NCI-H1092 treated with DMSO at 0.1 percent for 48 hours (cell line): ENCODE results near the gene SPTLC2.

Experiments used
- DNase-seq: peaks from one replicate; lab custom pipeline; 2025; lab: John Stamatoyannopoulos, UW

SPTLC2 gene

GRCh38 chr14:77503138-77503537 lies 113.3 kb downstream of the SPTLC2 start:
- DNase-seq: no peak

DNA sequence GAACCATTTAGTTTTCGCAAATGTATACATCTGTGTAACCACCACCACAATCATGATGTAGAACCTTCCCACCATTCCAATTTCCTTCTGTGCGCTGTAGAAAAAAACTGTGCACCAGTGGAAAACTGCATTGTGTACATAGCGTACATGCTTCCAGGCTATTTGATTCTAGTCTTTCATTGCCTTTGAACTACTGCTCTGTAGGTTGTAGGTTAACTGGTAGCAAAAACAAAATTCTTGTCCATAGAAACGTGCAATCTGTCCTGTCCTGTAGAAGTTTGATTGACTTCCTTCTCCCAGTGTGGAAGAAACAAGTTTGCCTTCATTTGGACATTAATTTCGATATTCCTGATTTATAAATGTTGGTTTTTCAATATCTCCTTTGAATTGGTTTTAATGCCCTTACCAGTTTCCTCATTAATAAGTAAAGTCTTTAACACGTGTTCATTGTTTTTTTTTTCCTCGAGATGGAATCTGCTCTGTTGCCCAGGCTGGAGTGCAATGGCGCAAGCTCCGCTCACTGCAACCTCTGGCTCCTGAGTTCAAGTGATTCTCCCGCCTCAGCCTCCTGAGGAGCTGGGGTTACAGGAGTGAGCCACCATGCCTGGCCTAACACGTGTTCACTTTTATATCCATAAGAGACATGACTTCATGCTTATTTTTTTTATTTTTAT lies 114.2 kb downstream of the SPTLC2 start:
- no peak for DNase-seq

GRCh38 chr14:77498984-77499527 lies 117.4 kb downstream of the SPTLC2 start:
- DNase-seq: peak; percentile 4

DNA sequence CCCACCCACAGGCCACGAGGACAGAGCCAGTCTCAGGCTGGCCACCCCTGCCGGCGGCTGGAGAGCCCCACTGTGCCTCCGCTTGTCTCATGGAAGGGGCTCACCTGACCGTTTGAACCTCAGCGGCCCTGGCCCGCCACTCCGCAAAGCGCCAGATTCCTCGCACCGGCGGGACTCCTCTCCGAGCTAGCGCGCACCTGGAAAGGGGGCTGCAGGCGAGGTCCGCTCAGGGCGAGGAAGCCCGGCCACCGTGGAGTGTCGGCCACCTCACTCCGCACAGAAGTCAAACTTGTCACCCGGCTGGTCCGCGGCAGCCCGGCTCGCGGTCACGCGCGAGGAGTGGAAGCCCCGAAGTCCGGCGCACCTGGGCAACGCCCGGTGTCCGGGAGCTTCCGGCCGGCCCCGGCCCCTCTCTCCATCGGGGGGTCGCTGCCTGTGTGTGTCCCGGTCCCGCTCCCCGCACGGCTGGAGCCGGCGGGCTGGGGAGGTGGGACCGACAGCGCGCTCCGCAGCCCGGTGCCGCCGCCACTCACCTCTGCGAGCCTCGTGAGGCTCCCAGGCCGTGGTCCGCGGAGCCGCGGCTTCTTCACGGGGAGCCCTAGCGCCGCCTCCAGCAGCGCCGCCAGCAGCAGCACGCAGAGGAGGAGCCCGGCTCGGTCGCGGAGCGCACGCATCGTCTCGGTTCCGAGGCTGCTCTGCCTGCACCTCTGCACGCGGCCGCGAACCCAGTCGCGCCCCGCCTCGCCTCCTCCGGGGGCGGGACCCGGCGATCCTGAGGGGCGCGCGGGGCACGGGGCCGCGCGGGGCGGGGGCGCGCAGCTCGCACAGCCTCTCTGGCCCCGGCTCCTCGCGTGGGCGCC lies 118.1 kb downstream of the SPTLC2 start, which contains the start of gene ISM2:
Gene ISM2 (minus strand): TSS at position 697 of the 860 bp plus-strand sequence. CDS start 23 bp downstream, at position 674.
- peak; percentile 49 for DNase-seq

- DNase-seq: no peak
These were observed 121.1 kb downstream of the SPTLC2 start for GRCh38 chr14:77495334-77495733.

DNA sequence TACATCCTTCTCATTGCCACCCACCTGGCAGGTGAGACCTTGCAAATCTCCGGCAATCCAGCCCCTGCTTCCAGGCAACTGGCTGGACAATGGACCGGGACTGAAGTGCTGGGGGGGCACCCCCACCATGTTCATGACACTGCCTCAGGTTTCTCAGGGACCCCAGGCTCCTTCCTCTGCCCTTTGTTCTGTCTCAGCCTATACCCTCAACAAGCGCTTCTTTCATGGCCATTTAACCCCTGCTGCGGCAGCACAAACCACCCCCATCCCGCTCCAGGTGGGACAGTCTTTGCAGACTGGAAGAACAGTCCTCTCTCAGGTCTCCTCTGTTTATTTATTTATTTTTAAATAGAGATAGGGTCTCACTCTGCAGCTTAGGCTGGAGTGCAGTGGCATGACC lies 125.4 kb downstream of the SPTLC2 start:
- DNase-seq: no peak

GRCh38 chr14:77490347-77490986 lies 126.0 kb downstream of the SPTLC2 start:
- DNase-seq: no peak

DNA sequence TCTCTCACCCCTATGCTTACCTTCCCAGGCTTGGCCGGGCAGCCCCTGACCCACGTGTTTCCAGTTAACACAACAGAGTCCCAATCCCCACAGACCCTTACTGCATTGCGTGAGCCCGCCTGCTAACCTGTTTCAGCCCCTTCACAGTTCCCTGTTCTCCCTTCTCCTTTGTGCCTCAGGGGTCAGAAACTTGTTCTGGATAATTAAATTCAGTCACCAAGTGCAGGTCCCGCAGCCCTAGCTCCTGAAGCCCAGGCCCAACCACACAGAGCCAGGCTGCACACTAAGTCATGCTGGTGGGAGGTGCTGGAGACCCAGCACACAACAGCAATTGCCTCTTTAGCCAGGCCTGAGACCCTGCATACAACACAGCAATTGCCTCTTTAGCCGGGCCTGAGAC lies 127.4 kb downstream of the SPTLC2 start:
- DNase-seq: no peak

- no peak for DNase-seq
These were observed 127.9 kb downstream of the SPTLC2 start for GRCh38 chr14:77488558-77488957.

DNA sequence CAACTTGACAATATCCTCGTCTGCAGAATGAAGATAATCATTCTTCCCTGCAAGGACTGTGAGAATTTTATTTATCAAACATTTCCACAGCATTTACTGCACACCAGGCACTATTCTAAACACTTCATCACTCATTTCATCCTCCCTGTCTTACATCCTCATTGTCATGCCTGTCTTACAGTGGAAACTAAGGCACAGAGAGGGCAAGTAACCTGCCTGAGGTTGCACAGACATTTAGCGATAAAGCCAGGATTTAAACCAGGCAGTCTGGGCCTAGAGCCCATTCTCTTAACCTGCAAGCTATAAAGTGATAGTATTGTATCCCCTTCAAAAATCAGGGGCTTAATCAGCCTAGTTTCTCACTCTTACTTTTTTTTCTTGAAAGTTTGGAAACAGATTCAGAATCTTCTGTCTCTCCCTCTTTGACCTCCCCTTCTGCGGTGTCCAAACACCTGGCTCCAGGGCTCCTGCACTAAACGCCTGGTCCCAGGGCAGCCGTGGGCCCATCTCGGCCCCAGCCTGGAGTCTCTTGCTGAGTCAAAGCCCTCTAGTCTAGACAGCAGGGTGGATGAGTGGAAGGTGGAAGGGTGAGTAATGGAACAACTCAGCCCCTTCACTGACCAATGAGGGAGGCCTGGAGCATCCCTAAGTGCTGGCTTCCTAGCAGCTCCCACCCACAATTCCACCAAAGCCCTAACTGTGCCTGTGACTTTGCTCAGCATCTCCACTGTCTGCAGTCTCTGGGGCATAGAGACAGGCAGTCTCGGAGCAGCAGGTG lies 130.3 kb downstream of the SPTLC2 start:
- DNase-seq: no peak

DNA sequence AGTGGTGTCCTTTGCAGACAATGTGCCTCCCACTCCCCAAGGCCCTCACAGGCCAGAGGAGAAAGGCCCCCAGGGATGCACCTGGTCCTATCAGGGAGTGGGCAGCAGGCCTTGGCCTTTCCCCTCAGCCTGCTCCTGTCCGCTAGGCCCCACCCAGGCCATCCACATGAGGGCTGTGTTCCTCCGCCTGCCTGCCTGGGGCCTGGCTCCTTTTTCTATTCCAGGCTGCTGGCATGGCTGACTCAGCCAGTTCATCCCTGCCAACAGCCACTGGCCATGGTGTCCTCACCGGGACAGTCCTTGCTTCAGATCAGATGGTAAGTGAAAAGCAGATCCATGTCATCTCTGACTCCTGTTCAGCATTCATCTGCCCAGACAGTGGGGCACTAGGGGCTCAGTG lies 131.2 kb downstream of the SPTLC2 start:
- no peak for DNase-seq

DNA sequence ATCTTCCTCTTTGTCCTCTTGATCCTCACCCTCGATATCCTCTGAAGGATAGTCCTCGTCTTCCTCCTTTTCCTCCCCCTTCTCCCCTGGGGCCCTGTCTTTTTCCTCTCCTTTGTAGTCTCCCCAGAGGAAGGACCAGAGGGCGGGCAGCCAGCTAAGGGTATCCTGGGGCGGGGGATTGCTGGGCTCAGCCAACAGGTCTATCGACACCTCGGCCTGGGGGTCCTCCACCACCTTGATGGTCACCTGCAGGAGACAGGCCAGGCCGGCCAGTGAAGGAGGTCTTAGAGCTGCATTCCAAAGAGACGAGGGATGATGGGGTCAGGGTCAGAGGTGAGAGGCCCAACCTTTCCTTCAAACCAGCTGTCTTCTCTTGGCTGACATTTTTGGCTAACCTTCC lies 134.0 kb downstream of the SPTLC2 start:
- no peak for DNase-seq

DNA sequence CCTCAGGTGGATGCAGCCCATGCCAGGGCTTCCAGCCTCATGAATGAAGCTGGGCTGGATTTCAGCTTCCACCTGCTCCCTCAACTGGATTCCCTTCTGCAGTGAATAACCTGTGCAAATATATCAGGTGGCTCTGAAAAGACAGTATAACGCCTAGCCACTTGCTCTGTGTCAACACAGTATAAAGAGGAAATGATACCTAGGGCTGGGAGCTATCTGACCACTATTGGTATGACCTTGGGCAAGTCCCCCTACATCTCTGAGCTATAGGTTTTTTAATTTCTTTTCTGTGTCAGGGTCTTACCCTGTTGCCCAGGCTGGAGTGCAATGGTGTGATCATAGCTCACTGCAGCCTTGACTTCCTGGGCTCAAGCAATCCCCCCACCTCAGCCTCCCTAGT lies 137.6 kb downstream of the SPTLC2 start:
- DNase-seq: no peak

DNA sequence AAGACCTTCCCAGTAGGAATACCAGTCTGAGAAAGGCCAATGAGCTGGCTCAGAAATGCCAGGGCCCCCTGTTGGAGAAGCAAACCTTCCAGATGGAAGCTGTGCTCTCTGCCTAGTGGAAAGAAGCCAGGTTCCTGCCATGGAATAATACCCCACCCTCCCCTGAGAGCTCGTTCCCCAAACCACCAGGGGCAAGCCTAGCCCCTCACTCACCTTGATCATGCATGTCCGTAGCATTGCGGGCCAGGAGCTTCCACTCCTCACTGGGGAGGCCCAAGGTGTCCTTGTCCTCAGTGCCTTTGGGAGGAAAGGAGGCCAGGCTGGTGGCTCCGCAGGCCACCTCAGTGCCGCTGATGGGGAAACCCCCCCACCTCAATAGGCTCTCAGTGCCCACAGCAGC lies 138.4 kb downstream of the SPTLC2 start:
- DNase-seq: no peak

- DNase-seq: no peak
These were observed 140.9 kb downstream of the SPTLC2 start for GRCh38 chr14:77475432-77476115.

GRCh38 chr14:77474479-77475177 lies 141.8 kb downstream of the SPTLC2 start:
- DNase-seq: no peak

DNA sequence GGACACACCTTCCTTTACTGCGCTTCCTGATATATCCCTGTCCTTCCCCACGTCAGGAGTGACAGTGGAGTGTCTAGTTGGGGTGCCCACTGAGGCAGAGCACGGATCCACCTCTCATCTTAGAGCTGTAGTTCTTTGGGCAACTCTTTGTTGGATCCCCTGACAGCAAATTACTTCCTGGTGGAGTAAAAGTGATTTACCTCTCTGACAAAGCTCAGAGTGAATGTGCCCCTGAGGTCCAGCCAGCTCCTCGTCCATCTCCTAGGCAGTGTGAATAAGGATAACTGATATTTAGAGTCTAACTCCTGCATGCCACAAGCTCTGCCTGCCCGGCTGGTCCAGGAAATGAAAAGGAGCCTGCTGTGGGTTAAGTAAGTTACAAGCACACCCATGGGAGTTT lies 142.5 kb downstream of the SPTLC2 start:
- DNase-seq: no peak

DNA sequence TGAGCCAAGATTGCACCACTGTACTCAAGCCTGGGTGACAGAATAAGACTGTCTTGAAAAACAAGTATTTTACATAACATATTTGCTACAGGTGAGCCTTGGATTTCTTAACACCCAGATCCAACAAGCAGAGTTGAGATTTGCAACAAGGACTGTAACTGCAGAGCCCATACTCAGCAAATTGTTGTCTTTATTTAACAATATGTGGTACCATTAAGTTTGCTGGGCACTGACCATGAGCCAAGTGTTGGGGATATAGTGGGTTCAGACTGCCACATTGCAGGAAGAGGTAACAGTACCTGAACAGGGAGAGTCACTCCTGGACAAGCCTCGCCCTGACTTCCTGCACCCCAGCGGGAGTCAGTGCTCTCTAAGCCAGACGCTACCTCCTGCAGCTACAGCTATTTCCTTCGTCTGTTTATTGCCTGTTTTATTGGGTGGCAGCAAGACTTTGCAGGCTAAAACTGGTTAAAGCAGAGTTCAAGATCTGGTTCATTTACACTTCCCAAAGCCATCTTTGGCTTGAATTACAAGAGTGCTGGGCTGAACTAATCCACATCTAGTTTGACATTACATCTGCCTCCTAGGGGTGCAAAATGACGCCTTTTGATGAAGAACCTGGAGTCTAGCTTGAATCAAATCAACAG lies 146.1 kb downstream of the SPTLC2 start:
- no peak for DNase-seq

GRCh38 chr14:77469539-77469938 lies 146.9 kb downstream of the SPTLC2 start:
- DNase-seq: no peak

DNA sequence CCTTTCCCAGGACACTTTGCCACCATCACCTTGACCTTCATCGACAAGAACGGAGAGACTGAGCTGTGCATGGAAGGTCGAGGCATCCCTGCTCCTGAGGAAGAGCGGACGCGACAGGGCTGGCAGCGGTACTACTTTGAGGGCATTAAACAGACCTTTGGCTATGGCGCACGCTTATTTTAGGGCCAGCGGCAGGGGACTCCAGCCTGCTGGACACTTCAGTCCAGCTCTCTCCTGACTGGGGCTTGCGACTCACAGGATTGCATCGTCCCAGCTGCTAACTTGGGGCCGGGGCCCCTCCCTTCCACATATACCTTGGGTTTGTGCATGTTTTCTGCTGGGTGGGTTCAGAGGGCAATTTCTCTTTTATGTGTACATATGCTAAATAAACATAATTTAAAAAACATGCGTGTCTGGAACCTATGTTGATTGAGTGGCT lies 147.4 kb downstream of the SPTLC2 start:
- DNase-seq: no peak
